Epithelial cell of proximal tubule (primary cell): Measurements from ENCODE around the gene FGB. TPM values are rescaled to one million over a fixed set of nuclear protein-coding genes. Genes with fewer than 3 reads are reported as not detected.
"Not testable (repeated sequence)": the region's sequence is repeated elsewhere in the genome, so short reads cannot be mapped to it uniquely, and the experiment has no call there.

Experiments used
- DNase-seq: peaks from one replicate; pipeline ENCODE4 v3.0.0-alpha.2; 2011; ENCODE audit warnings: low read depth
- H3K4me3 ChIP-seq: 2 replicates; pipeline ENCODE4 v1.5.1; 2011; ENCODE audit warnings: low read depth, mild to moderate bottlenecking, low read length
- CTCF ChIP-seq: conservative IDR thresholded peaks from 2 replicates; pipeline ENCODE4 v1.5.1; 2012; ENCODE audit warnings: low read depth, mild to moderate bottlenecking, low read length
- total RNA-seq: library from RNA; depleted of rRNA; stranded (reverse); fragments of >200 nt; gene quantifications from 2 replicates; pipeline ENCODE4 v1.2.3, GENCODE V29; 2015

FGB gene
- total RNA-seq, 1 donor from 2014 or later, result 2.9 TPM

- no peak for DNase-seq
- no peak for TF ChIP-seq CTCF
Measured at GRCh38 chr4:154595807-154596206, 33.0 kb downstream of the FGB start.

GRCh38 chr4:154597281-154597680 lies 34.5 kb downstream of the FGB start:
- not testable (repeated sequence) for H3K4me3 ChIP-seq, DNase-seq

More at GRCh38 chr4:154595807-154596206, 33.0 kb downstream of the FGB start:
- no peak overlapping the region for H3K4me3 ChIP-seq

- no peak for DNase-seq
- no peak overlapping the region for H3K4me3 ChIP-seq
Measured at GRCh38 chr4:154597798-154598774, 35.3 kb downstream of the FGB start.

GRCh38 chr4:154602404-154603020 lies 39.7 kb downstream of the FGB start:
- no peak for TF ChIP-seq CTCF
- DNase-seq, result no peak
- no peak overlapping the region for H3K4me3 ChIP-seq

More at GRCh38 chr4:154597798-154598774, 35.3 kb downstream of the FGB start:
- no peak for TF ChIP-seq CTCF

GRCh38 chr4:154603033-154603943 lies 40.5 kb downstream of the FGB start:
- DNase-seq, result no peak
- H3K4me3 ChIP-seq, result no peak overlapping the region
- no peak for TF ChIP-seq CTCF

GRCh38 chr4:154604696-154605200 lies 41.9 kb downstream of the FGB start:
- no peak for DNase-seq
- H3K4me3 ChIP-seq, result no peak overlapping the region
- no peak for TF ChIP-seq CTCF
